ENCODE measurements around the gene RNPS1.

DNA sequence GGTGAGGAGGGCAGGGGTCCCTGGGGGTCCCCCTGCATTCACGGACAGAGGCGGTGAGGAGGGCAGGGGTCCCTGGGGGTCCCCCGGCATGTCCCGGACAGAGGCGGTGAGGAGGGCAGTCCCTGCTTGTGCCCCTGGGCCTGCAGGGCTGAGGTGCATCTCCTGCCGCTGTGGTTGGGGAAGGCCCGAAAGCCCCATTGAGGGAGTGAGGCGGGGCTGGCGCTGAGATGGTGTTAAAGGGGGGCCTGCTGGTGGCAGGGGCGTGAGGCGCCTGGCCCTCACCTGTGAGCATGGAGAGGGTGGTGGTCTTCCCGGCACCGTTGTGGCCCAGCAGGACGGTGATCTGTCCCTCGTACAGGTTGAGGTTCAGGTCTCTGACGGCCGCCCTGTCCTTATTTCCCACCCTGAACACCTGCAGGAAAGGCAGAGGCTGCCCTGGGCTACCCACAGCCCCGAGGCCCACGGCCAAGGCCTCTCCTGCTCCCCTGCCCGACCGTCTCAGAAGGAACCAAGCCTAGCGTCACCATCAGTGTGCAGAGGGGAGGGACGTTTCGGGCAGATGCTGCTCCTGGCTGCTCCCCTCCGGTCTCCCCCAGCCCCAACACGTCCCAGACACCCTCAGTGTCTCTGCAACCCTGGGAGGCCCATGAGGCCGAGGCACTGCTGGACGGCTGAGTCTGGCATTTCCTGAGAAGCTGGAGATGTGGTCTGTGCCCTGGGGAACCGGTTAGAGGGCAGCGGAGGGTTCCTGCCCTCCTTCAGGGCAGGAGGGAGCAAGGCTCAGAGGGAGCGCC is 31.4 kb upstream of the RNPS1 start:
- TF ChIP-seq ZNF445 (CRISPR knock-in tag; IDR thresholded peaks at IDR 0.05; ENCODE audit: low read depth) = no peak
- no peak for TF ChIP-seq SMAD3 (CRISPR knock-in tag; conservative IDR thresholded peaks at IDR 0.05)
- no peak for TF ChIP-seq DPF2 (IDR thresholded peaks at IDR 0.05)
- TF ChIP-seq, protein P1, sequence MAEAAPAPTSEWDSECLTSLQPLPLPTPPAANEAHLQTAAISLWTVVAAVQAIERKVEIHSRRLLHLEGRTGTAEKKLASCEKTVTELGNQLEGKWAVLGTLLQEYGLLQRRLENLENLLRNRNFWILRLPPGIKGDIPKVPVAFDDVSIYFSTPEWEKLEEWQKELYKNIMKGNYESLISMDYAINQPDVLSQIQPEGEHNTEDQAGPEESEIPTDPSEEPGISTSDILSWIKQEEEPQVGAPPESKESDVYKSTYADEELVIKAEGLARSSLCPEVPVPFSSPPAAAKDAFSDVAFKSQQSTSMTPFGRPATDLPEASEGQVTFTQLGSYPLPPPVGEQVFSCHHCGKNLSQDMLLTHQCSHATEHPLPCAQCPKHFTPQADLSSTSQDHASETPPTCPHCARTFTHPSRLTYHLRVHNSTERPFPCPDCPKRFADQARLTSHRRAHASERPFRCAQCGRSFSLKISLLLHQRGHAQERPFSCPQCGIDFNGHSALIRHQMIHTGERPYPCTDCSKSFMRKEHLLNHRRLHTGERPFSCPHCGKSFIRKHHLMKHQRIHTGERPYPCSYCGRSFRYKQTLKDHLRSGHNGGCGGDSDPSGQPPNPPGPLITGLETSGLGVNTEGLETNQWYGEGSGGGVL (CRISPR knock-in tag; IDR thresholded peaks at IDR 0.05) = no peak
- TF ChIP-seq POLR2A (conservative IDR thresholded peaks at IDR 0.05) = no peak
- no peak for TF ChIP-seq TCF7L2 (IDR thresholded peaks at IDR 0.05; ENCODE audit: low read depth, low read length)
- TF ChIP-seq, protein P2, sequence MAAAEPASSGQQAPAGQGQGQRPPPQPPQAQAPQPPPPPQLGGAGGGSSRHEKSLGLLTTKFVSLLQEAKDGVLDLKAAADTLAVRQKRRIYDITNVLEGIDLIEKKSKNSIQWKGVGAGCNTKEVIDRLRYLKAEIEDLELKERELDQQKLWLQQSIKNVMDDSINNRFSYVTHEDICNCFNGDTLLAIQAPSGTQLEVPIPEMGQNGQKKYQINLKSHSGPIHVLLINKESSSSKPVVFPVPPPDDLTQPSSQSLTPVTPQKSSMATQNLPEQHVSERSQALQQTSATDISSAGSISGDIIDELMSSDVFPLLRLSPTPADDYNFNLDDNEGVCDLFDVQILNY (CRISPR knock-in tag; IDR thresholded peaks at IDR 0.05) = no peak
- TF ChIP-seq ESRRA (IDR thresholded peaks at IDR 0.05; ENCODE audit: borderline replicate concordance, low read depth) = no peak
- TF ChIP-seq ARNT (IDR thresholded peaks at IDR 0.05) = no peak
- TF ChIP-seq HDAC1 (IDR thresholded peaks at IDR 0.05) = no peak

Measured in K562 (cell line).